ENCODE data around the gene BCAM.
"Not testable (repeated sequence)": the region's sequence is repeated elsewhere in the genome, so short reads cannot be mapped to it uniquely, and the experiment has no call there.

BCAM gene

GRCh38 chr19:44848812-44849447, 40.0 kb downstream of the BCAM start:
- DNase-seq (ENCODE audit: low spot score) = no peak

- DNase-seq (ENCODE audit: low spot score) = no peak
Observed at GRCh38 chr19:44850641-44851109, 41.8 kb downstream of the BCAM start.

- no peak for DNase-seq (ENCODE audit: low spot score)
Observed at GRCh38 chr19:44851427-44851826, 42.5 kb downstream of the BCAM start.

GRCh38 chr19:44855606-44856005, 46.7 kb downstream of the BCAM start:
- DNase-seq (ENCODE audit: low spot score) = no peak

GRCh38 chr19:44856421-44857083, 47.6 kb downstream of the BCAM start:
- DNase-seq (ENCODE audit: low spot score) = no peak

GRCh38 chr19:44857837-44858236, 48.9 kb downstream of the BCAM start:
- peak; percentile 47 for DNase-seq (ENCODE audit: low spot score)

GRCh38 chr19:44861576-44861975, 52.7 kb downstream of the BCAM start:
- DNase-seq (ENCODE audit: low spot score) = not testable (repeated sequence)

GRCh38 chr19:44863990-44864389, 55.1 kb downstream of the BCAM start:
- no peak for DNase-seq (ENCODE audit: low spot score)

GRCh38 chr19:44865196-44865767, 56.4 kb downstream of the BCAM start:
- no peak for DNase-seq (ENCODE audit: low spot score)

GRCh38 chr19:44866664-44867063, 57.8 kb downstream of the BCAM start:
- DNase-seq (ENCODE audit: low spot score) = no peak

GRCh38 chr19:44867578-44867977, 58.7 kb downstream of the BCAM start:
- no peak for DNase-seq (ENCODE audit: low spot score)

GRCh38 chr19:44869733-44870470, 61.0 kb downstream of the BCAM start:
- no peak for DNase-seq (ENCODE audit: low spot score)
